Caco-2 (cell line): ENCODE results near the gene HBEGF. TPM values are rescaled to one million over a fixed set of nuclear protein-coding genes. Genes with fewer than 3 reads are reported as not detected.

ENCODE experiments used
- BruUV-seq: library from RNA; stranded (reverse); fragments of 400-500 nt; replicated peaks from 2 replicates; lab custom pipeline; 2021; lab: Mats Ljungman, UMichigan
- CTCF ChIA-PET: fragments of 300-600 bp; sonication (Branson Sonifier 250); formaldehyde crosslinking; loops from one replicate; lab custom pipeline; 2022; ENCODE audit warnings: antibody characterized with exemption; lab: Charles Lee
- POLR2A ChIA-PET: fragments of 300-600 bp; sonication (Branson Sonifier 250); formaldehyde crosslinking; loops from one replicate; lab custom pipeline; 2022; ENCODE audit warnings: antibody characterized with exemption; lab: Charles Lee
- DNase-seq, 2 experiments: peaks; one replicate each; pipeline versions ENCODE4 v3.0.0 to v3.0.0-alpha.2; 2020 to 2022
- H3K27me3 ChIP-seq: replicated peaks from 2 replicates; pipeline ENCODE4 v1.6.0; 2011; ENCODE audit warnings: low read length; ENCODE audit not compliant: control insufficient read depth, insufficient read depth
- H3K36me3 ChIP-seq: 2 replicates; pipeline ENCODE4 v1.5.1; 2011; ENCODE audit warnings: low read length; ENCODE audit not compliant: control insufficient read depth, insufficient read depth
- H3K4me1 ChIP-seq: fragments of 250-450 bp; sonication (Bioruptor Pico); 2 replicates; pipeline ENCODE4 v1.5.1; 2020; ENCODE audit warnings: mild to moderate bottlenecking
- H3K4me3 ChIP-seq: 2 replicates; pipeline ENCODE4 v1.5.1; 2011; ENCODE audit warnings: low read depth, mild to moderate bottlenecking, control low read depth, low read length
- H3K9me3 ChIP-seq: fragments of 250-450 bp; sonication (Bioruptor Pico); 2 replicates; pipeline ENCODE4 v1.5.1; 2020; ENCODE audit warnings: mild to moderate bottlenecking, moderate library complexity
- H3K27ac Mint-ChIP-seq: one replicate; pipeline ENCODE4 v1.8.0; 2022; ENCODE audit warnings: mixed read lengths; ENCODE audit not compliant: unreplicated experiment
- H3K27me3 Mint-ChIP-seq: one replicate; pipeline ENCODE4 v1.8.0; 2022; ENCODE audit warnings: mixed read lengths; ENCODE audit not compliant: insufficient read depth, unreplicated experiment
- H3K36me3 Mint-ChIP-seq: one replicate; pipeline ENCODE4 v1.8.0; 2022; ENCODE audit warnings: mild to moderate bottlenecking, mixed read lengths; ENCODE audit not compliant: insufficient read depth, unreplicated experiment
- H3K4me1 Mint-ChIP-seq: one replicate; pipeline ENCODE4 v1.8.0; 2022; ENCODE audit warnings: low read depth, mixed read lengths; ENCODE audit not compliant: unreplicated experiment
- H3K4me3 Mint-ChIP-seq: one replicate; pipeline ENCODE4 v1.8.0; 2022; ENCODE audit warnings: mild to moderate bottlenecking, moderate library complexity, mixed read lengths; ENCODE audit not compliant: unreplicated experiment
- H3K9me3 Mint-ChIP-seq: one replicate; pipeline ENCODE4 v1.8.0; 2022; ENCODE audit warnings: mixed read lengths; ENCODE audit not compliant: unreplicated experiment
- CTCF ChIP-seq, 2 experiments: fragments of 200-600 bp in 1 of 2; IDR thresholded peaks; 1 replicate in 1 of 2; 2 replicates in 1 of 2; pipeline versions ENCODE4 v1.5.1 to v1.8.0; 2011 to 2022; ENCODE audit warnings: antibody characterized with exemption in 1 of 2, control low read depth in 1 of 2, inconsistent platforms in 1 of 2, low read depth in 1 of 2, low read length in 1 of 2, mild to moderate bottlenecking in 1 of 2, moderate library complexity in 1 of 2; ENCODE audit not compliant: insufficient read depth in 1 of 2, severe bottlenecking in 1 of 2, unreplicated experiment in 1 of 2
- intact Hi-C: fragments of 100-400 bp; cut with micrococcal nuclease; formaldehyde crosslinking; loops from one replicate; pipeline ENCODE4 v1.10.0; 2022; ENCODE audit not compliant: unreplicated experiment
- total RNA-seq: library from RNA; stranded (reverse); gene quantifications from 2 replicates; pipeline ENCODE4 v1.2.3, GENCODE V29; 2022

HBEGF gene
- total RNA-seq, 1 experiment from 2014 or later, result 5.8 TPM

- ChIA-PET CTCF (interaction anchor here (0.6 to 4.0 kb wide), 4 partner anchors 9 to 187 kb away, joined by 3 to 25 read pairs (median 4); partner anchors contain the start of gene HBEGF), POLR2A (interaction anchor here (0.7 to 1.7 kb wide), 3 partner anchors 19 to 210 kb away, joined by 3 to 11 read pairs (median 5); partner anchors contain the start of gene HBEGF)
- intact Hi-C loops, result no loop called here
- no peaks in the 10 kb centered on the region for H3K9me3 ChIP-seq
- Mint-ChIP-seq H3K9me3 (no peaks in the 10 kb centered on the region), H3K4me1 (peaks cover 18% of the 10 kb centered on the region), H3K4me3 (no peak overlapping the region), H3K27me3 (no peaks in the 10 kb centered on the region), H3K36me3 (no peaks in the 10 kb centered on the region), H3K27ac (peak overlapping the region; percentile 43)
- no TSS peak for BruUV-seq
- H3K4me1 ChIP-seq, result peaks cover 43% of the 10 kb centered on the region
- H3K27me3 ChIP-seq, result no peaks in the 10 kb centered on the region
- H3K4me3 ChIP-seq, result no peak overlapping the region
- TF ChIP-seq CTCF (IDR thresholded peaks at IDR 0.05; ENCODE audit: insufficient read depth in 1 of 2, low read depth in 1 of 2, low read length in 1 of 2, severe bottlenecking in 1 of 2, unreplicated experiment in 1 of 2), result no peak
- H3K36me3 ChIP-seq, result no peaks in the 10 kb centered on the region
- no peak for DNase-seq
These were observed 18.8 kb downstream of the HBEGF start for GRCh38 chr5:140327589-140327988.

DNA sequence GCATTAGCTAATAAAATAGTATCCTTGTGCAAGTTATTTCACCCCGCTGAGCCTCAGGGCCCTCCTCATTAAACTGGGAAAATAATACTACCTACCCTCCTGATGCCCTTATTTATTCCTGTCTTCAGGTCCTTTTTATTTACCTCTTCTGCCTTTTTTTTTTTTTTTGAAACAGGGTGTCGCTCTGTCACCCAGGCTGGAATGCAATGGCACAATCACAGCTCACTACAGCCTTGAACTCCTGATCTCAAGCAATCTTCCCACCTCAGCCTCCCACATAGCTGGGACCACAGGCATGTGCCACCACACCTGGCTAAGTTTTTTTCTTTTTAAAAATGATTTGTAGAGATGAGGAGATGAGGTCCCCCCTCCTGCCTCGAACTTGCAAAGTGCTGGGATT lies 20.9 kb downstream of the HBEGF start:
- no peak overlapping the region for H3K27ac Mint-ChIP-seq
- Histone ChIP-seq H3K4me1 (peaks cover 34% of the 10 kb centered on the region), H3K36me3 (no peaks in the 10 kb centered on the region), H3K9me3 (peaks cover 4% of the 10 kb centered on the region; the same call in 1 of the 2 replicates), H3K27me3 (no peaks in the 10 kb centered on the region), H3K4me3 (no peak overlapping the region)
- ChIA-PET CTCF (interaction anchor here (1.2 kb wide), 1 partner anchor 21 kb away, joined by 3 read pairs; the partner anchor contains the start of gene HBEGF), POLR2A (interaction anchor here (0.7 kb wide), 1 partner anchor 11 kb away, joined by 7 read pairs; no protein-coding TSS in a partner anchor)
- intact Hi-C loops, result no loop called here
- H3K9me3 Mint-ChIP-seq, result peaks cover 14% of the 10 kb centered on the region
- H3K27me3 Mint-ChIP-seq, result no peaks in the 10 kb centered on the region
- H3K4me1 Mint-ChIP-seq, result peaks cover 11% of the 10 kb centered on the region
- no TSS peak for BruUV-seq
- no peak for TF ChIP-seq CTCF (IDR thresholded peaks at IDR 0.05; ENCODE audit: insufficient read depth in 1 of 2, low read depth in 1 of 2, low read length in 1 of 2, severe bottlenecking in 1 of 2, unreplicated experiment in 1 of 2)
- no peak for DNase-seq
- no peaks in the 10 kb centered on the region for H3K36me3 Mint-ChIP-seq
- H3K4me3 Mint-ChIP-seq, result no peak overlapping the region

DNA sequence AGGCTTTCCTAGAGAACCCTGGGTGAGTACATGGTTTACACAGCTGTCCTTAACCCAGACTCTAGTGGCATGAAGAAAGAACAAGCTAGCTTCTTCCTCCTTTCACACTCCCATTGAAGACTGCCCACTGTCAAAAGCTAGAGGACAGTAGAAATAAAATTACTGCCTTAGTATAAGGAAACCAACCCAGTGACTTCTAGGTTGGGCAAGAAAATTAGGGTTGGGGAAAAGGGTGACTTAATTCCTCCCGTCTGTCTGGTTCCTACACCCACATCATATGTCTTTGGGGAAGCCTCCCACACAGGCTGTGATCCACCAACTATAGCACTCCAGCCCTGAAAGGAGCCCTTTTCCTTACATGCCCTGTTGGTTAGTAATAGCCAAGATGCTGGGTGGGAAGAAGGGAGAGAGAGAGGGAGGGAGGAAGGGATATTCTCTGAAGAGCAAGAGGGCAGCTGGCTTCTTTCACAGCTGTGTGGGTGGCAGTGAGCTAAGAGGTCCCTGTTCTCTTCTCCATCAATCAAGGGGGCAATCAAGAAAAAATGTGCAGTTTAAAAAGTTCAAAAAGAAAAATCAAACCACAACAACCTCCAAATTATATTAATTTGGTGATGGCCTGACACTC lies 21.7 kb downstream of the HBEGF start:
- BruUV-seq, result no TSS peak
- no peak for DNase-seq
- Mint-ChIP-seq H3K4me1 (peaks cover 11% of the 10 kb centered on the region), H3K9me3 (peaks cover 14% of the 10 kb centered on the region), H3K27ac (no peak overlapping the region), H3K4me3 (no peak overlapping the region), H3K27me3 (no peaks in the 10 kb centered on the region), H3K36me3 (no peaks in the 10 kb centered on the region)
- intact Hi-C loops, result no loop called here
- POLR2A ChIA-PET, result no interaction called here
- Histone ChIP-seq H3K36me3 (no peaks in the 10 kb centered on the region), H3K27me3 (no peaks in the 10 kb centered on the region), H3K4me1 (peaks cover 34% of the 10 kb centered on the region), H3K9me3 (peaks cover 4% of the 10 kb centered on the region; the same call in 1 of the 2 replicates), H3K4me3 (no peak overlapping the region)
- CTCF ChIA-PET, result interaction anchor here (1.2 kb wide), 1 partner anchor 22 kb away, joined by 3 read pairs; the partner anchor contains the start of gene HBEGF
- no peak for TF ChIP-seq CTCF (IDR thresholded peaks at IDR 0.05; ENCODE audit: insufficient read depth in 1 of 2, low read depth in 1 of 2, low read length in 1 of 2, severe bottlenecking in 1 of 2, unreplicated experiment in 1 of 2)
